ENCODE measurements around the gene LAYN.

DNA sequence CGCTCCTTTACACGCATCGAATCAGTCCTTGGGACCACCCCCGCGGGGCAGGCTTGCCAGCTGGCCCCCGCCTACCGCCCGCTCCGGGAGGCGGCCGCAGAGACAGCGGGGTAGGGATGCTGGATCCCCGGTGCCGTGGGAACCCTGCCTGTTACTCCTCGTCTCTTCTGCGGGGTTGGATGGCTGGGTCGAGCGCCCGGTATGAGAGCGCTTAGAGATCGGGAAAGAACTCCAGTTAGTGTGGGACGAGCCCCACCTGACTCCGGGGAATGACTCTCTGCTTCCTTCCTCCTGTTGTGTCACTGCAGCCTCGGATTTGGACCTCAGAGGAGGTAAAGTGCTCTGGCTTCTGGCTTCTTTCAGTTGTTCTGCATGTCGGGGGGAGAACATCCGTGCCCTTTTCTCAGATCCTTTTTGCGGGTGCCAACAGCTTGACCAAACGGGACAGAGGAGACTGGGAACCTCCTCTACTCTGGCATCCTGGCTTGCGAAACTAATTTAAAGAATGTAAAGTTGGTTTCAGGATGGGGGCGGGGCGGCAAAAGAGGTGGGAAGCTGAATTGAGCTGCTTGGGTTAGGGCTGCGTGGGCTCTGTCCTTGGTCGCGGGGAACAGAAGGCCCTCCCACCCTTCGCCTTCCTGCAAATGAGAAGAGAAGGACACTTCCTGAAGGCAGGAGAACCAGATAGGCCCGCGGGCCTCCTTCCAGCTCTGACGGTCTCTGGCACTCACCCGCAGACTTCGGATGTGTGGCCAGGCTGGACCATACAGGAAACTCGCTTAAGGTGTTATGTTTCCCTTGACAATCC is 938 bp downstream of the LAYN start:
- TF ChIP-seq EZH2 (IDR thresholded peaks at IDR 0.05; ENCODE audit: insufficient read depth, poor library complexity, severe bottlenecking) = no peak
- no peak for TF ChIP-seq EZH2phosphoT487 (IDR thresholded peaks at IDR 0.05; ENCODE audit: insufficient read depth, low read depth)
